K562 (cell line): ENCODE results near the gene TMED10. TPM values are rescaled to one million over a fixed set of nuclear protein-coding genes. Genes with fewer than 3 reads are reported as not detected.

Experiments
- ATAC-seq: fragments of 200-7000 bp; cut with Tn5 transposase; 3 replicates; pipeline ENCODE4 v1.9.1; 2020; ENCODE audit warnings: moderate library complexity
- BruUV-seq: library from RNA; stranded (reverse); fragments of 400-500 nt; replicated peaks from 2 replicates; lab custom pipeline; 2021; lab: Mats Ljungman, UMichigan
- CTCF ChIA-PET: fragments of 300-600 bp; formaldehyde crosslinking; extraction: SDS; loops from one replicate; lab custom pipeline; 2021; ENCODE audit warnings: low intra/inter-chr PET ratio; lab: Yijun Ruan, JAX
- POLR2A ChIA-PET: fragments of 300-600, 350-650 bp; sonication (Branson Sonifier 250); formaldehyde crosslinking; extraction: SDS; loops from one replicate; lab custom pipeline; 2021; ENCODE audit warnings: antibody characterized with exemption, inconsistent platforms; lab: Yijun Ruan, JAX
- DNase-seq, 4 experiments: peaks; one replicate each; pipeline versions ENCODE4 v3.0.0 to v3.0.0-alpha.2; 2011 to 2018; ENCODE audit warnings: low spot score in 3 of 4, mixed read lengths in 3 of 4; ENCODE audit errors: extremely low read depth in 1 of 4
- FAIRE-seq: peaks from 2 replicates; lab custom pipeline; 2011; peaks lifted over from hg19 to GRCh38; lab: Jason Lieb, UNC
- H2AFZ ChIP-seq: 2 replicates; pipeline ENCODE4 v1.6.0; 2011; ENCODE audit warnings: low read depth, low read length, control low read depth, inconsistent platforms
- H3K27ac ChIP-seq: fragments of 200-600 bp; 3 replicates; pipeline ENCODE4 v1.8.0; 2011; ENCODE audit warnings: low read depth, mild to moderate bottlenecking, control low read depth, inconsistent platforms, low read length, moderate library complexity, mixed read lengths; ENCODE audit errors: extremely low read depth
- H3K27me3 ChIP-seq, 2 experiments: fragments of 300-600 bp in 1 of 2; 2 replicates in 1 of 2; 3 replicates in 1 of 2; pipeline versions ENCODE4 v1.6.0 to v1.8.0; 2011; ENCODE audit warnings: inconsistent platforms in 2 of 2, low read length in 2 of 2, mild to moderate bottlenecking in 1 of 2, mixed read lengths in 1 of 2, moderate library complexity in 1 of 2; ENCODE audit not compliant: control insufficient read depth in 2 of 2, insufficient read depth in 2 of 2
- H3K36me3 ChIP-seq: fragments of 300-600 bp; 3 replicates; pipeline ENCODE4 v1.8.0; 2011; ENCODE audit warnings: mild to moderate bottlenecking, low read length, inconsistent platforms; ENCODE audit not compliant: control insufficient read depth, insufficient read depth
- H3K4me1 ChIP-seq, 2 experiments: fragments of 200-600 bp in 1 of 2; replicated peaks in 1 of 2; 2 replicates in 1 of 2; 3 replicates in 1 of 2; pipeline versions ENCODE4 v1.5.1 to v1.8.0; 2011; ENCODE audit warnings: inconsistent platforms in 2 of 2, low read length in 2 of 2, mild to moderate bottlenecking in 1 of 2, mixed read lengths in 1 of 2, moderate library complexity in 1 of 2; ENCODE audit not compliant: control insufficient read depth in 2 of 2, insufficient read depth in 2 of 2
- H3K4me2 ChIP-seq: 2 replicates; pipeline ENCODE4 v1.6.1; 2011; ENCODE audit warnings: low read length, control low read depth, inconsistent platforms, mixed read lengths; ENCODE audit not compliant: insufficient read depth
- H3K4me3 ChIP-seq: fragments of 200-600 bp; sonication (generic), shearing (Covaris generic); 2 replicates; pipeline ENCODE4 v1.5.1; 2016; ENCODE audit warnings: control low read depth, inconsistent platforms
- H3K79me2 ChIP-seq: fragments of 200-600 bp; 3 replicates; pipeline ENCODE4 v1.8.0; 2011; ENCODE audit warnings: low read length, inconsistent platforms; ENCODE audit not compliant: control insufficient read depth, insufficient read depth
- H3K9ac ChIP-seq, 2 experiments: 2 replicates each; pipeline versions ENCODE4 v1.6.0 to v1.6.1; 2011; ENCODE audit warnings: low read depth in 2 of 2, low read length in 2 of 2, control low read depth in 1 of 2, inconsistent platforms in 1 of 2, mild to moderate bottlenecking in 1 of 2, mixed read lengths in 1 of 2; ENCODE audit not compliant: insufficient read depth in 1 of 2
- H3K9me1 ChIP-seq: one replicate; pipeline ENCODE4 v1.6.0; 2011; ENCODE audit warnings: inconsistent platforms, mild to moderate bottlenecking, low read length, moderate library complexity; ENCODE audit not compliant: control insufficient read depth, insufficient read depth
- H3K9me3 ChIP-seq: replicated peaks from 2 replicates; pipeline ENCODE4 v1.5.1; 2011; ENCODE audit warnings: low read depth, low read length, inconsistent platforms; ENCODE audit not compliant: control insufficient read depth, insufficient read depth
- H4K20me1 ChIP-seq: replicated peaks from 2 replicates; pipeline ENCODE4 v1.6.1; 2011; ENCODE audit warnings: low read length, inconsistent platforms, mixed read lengths; ENCODE audit not compliant: control insufficient read depth, insufficient read depth
- IRF2 ChIP-seq: sonication (generic); formaldehyde crosslinking; IDR thresholded peaks from 2 replicates; pipeline ENCODE4 v1.8.1; 2022; ENCODE audit warnings: mild to moderate bottlenecking, missing genetic modification reagents
- PML ChIP-seq: IDR thresholded peaks from 2 replicates; pipeline ENCODE4 v1.6.1; 2012; ENCODE audit warnings: low read length, inconsistent platforms
- POLR3A ChIP-seq: IDR thresholded peaks from 2 replicates; pipeline ENCODE4 v1.6.1; 2011; ENCODE audit warnings: borderline replicate concordance, mild to moderate bottlenecking, moderate library complexity; ENCODE audit not compliant: insufficient read length, insufficient read depth; ENCODE audit errors: extremely low read depth
- SETDB1 ChIP-seq: IDR thresholded peaks from one replicate; pipeline ENCODE4 v1.6.1; 2012; ENCODE audit warnings: low read length, control low read depth, inconsistent platforms
- SMC3 ChIP-seq: conservative IDR thresholded peaks from 2 replicates; pipeline ENCODE4 v1.6.1; 2011; ENCODE audit warnings: low read depth, low read length, improper control_type of control experiment; ENCODE audit not compliant: insufficient read depth
- USF2 ChIP-seq: sonication (generic); formaldehyde crosslinking; IDR thresholded peaks from 2 replicates; pipeline ENCODE4 v1.5.0; 2020; ENCODE audit warnings: missing genetic modification reagents
- ZBTB17 ChIP-seq: fragments of 450-650 bp; formaldehyde crosslinking; IDR thresholded peaks from 2 replicates; pipeline ENCODE4 v1.4.0; 2020; ENCODE audit warnings: mild to moderate bottlenecking
- ZNF395 ChIP-seq: fragments of 200-800 bp; sonication (Bioruptor generic); IDR thresholded peaks from 2 replicates; pipeline ENCODE4 v1.6.1; 2017; ENCODE audit warnings: missing genetic modification characterization, missing compliant biosample characterization
- ZNF436 ChIP-seq: fragments of 250-450, 450-650 bp; sonication (Bioruptor Pico); formaldehyde crosslinking; IDR thresholded peaks from 2 replicates; pipeline ENCODE4 v1.7.0; 2020; ENCODE audit warnings: mild to moderate bottlenecking
- ZNF707 ChIP-seq: fragments of 250-450 bp; sonication (Bioruptor Pico); conservative IDR thresholded peaks from 2 replicates; pipeline ENCODE4 v1.8.0; 2022; ENCODE audit warnings: inconsistent platforms, mild to moderate bottlenecking, moderate library complexity
- WGBS: fragments of 100-300 bp; shearing (Covaris generic); methylation state at CpG from one replicate; pipeline ENCODE4 v1.1.6; 2016; ENCODE audit warnings: low coverage, mixed read lengths; ENCODE audit not compliant: insufficient coverage; ENCODE audit errors: missing lambda C conversion rate; 5-methylcytosine and 5-hydroxymethylcytosine counted together
- in situ Hi-C: fragments of 300-500 bp; cut with MboI; formaldehyde crosslinking; loops from 4 replicates; pipeline ENCODE4 v1.15.0; 2018; ENCODE audit warnings: inconsistent platforms, mixed read lengths
- intact Hi-C: fragments of 100-400 bp; cut with micrococcal nuclease; formaldehyde crosslinking; loops from 2 replicates; pipeline ENCODE4 v1.14.2; 2022
- polyA plus RNA-seq, 8 experiments: library from polyadenylated mRNA; depleted of rRNA in 4 of 8; stranded (reverse) in 5 of 8; unstranded in 3 of 8; fragments of >200 nt; fragmentation: Nextera tagmentation in 2 of 8; fragmentation: Illumina TruSeq in 1 of 8; extraction: Ambion mirVana in 2 of 8; extraction: Trizol in 1 of 8; gene quantifications; 2 replicates each; pipeline versions ENCODE4 v1.2.1 to v1.2.3, GENCODE V29; 2011 to 2014; ENCODE audit warnings: inconsistent platforms in 1 of 8, missing spikeins in 1 of 8
- total RNA-seq, 7 experiments: library from RNA; depleted of rRNA in 6 of 7; stranded (reverse); fragments of >200 nt in 6 of 7; fragmentation: Illumina TruSeq in 2 of 7; extraction: Trizol in 2 of 7; gene quantifications; 2 replicates each; pipeline versions ENCODE4 v1.2.1 to v1.2.3, GENCODE V29; 2011 to 2021; ENCODE audit warnings: low replicate concordance in 1 of 7

Gene TMED10
- total and polyA plus RNA-seq, 9 of the 15 experiments (the other 6 are each of a cell fraction or from before 2014, with no cell fraction given), result 62.2 to 233 (median 124) TPM

GRCh38 chr14:75113932-75114539, 62.4 kb downstream of the TMED10 start:
- WGBS, result 81% methylated on average over 5 of the region's 5 CpGs
- H3K27me3 ChIP-seq, result no peaks in the 10 kb centered on the region
- H3K9ac ChIP-seq, result no peak overlapping the region
- ATAC-seq (no peak), FAIRE-seq (no peak), DNase-seq (no peak)
- POLR2A ChIA-PET, result no interaction called here
- no peak overlapping the region for H3K4me2 ChIP-seq
- no peaks in the 10 kb centered on the region for H3K79me2 ChIP-seq
- H3K9me3 ChIP-seq, result no peaks in the 10 kb centered on the region
- CTCF ChIA-PET, result no interaction called here
- H3K4me3 ChIP-seq, result no peak overlapping the region
- no peak overlapping the region for H3K27ac ChIP-seq
- H4K20me1 ChIP-seq, result no peaks in the 10 kb centered on the region
- BruUV-seq, result no TSS peak
- intact Hi-C loops (no loop called here), in situ Hi-C loops (no loop called here)
- H2AFZ ChIP-seq, result no peak overlapping the region
- H3K9me1 ChIP-seq, result no peaks in the 10 kb centered on the region
- TF ChIP-seq SETDB1 (no peak), PML (no peak), ZNF707 (CRISPR knock-in tag) (no peak), ZNF395 (CRISPR knock-in tag) (no peak), ZNF436 (CRISPR knock-in tag) (no peak), IRF2 (CRISPR knock-in tag) (no peak), USF2 (CRISPR knock-in tag) (no peak), POLR3A (no peak), SMC3 (no peak), ZBTB17 (CRISPR knock-in tag) (no peak)
- H3K36me3 ChIP-seq, result peaks cover 52% of the 10 kb centered on the region
- H3K4me1 ChIP-seq, result no peaks in the 10 kb centered on the region
